Hepatocyte (in vitro differentiated cells): ENCODE data around the gene HS1BP3.

Source experiments
- EZH2 ChIP-seq: fragments of 200-600 bp; sonication (generic); IDR thresholded peaks from 2 replicates; pipeline ENCODE4 v1.6.1; 2016; ENCODE audit warnings: antibody characterized with exemption, mild to moderate bottlenecking, borderline replicate concordance
- EZH2phosphoT487 ChIP-seq: fragments of 200-600 bp; sonication (generic); IDR thresholded peaks from one replicate; pipeline ENCODE4 v1.6.1; 2018; ENCODE audit warnings: antibody characterized with exemption, mild to moderate bottlenecking, low read depth, moderate library complexity; ENCODE audit not compliant: unreplicated experiment, severe bottlenecking
- TF ChIP-seq, protein P1 (sequence below): fragments of 200-600 bp; sonication (generic); IDR thresholded peaks from 2 replicates; pipeline ENCODE4 v1.5.1; 2016; ENCODE audit warnings: antibody characterized with exemption, mild to moderate bottlenecking; ENCODE audit not compliant: poor library complexity

DNA sequence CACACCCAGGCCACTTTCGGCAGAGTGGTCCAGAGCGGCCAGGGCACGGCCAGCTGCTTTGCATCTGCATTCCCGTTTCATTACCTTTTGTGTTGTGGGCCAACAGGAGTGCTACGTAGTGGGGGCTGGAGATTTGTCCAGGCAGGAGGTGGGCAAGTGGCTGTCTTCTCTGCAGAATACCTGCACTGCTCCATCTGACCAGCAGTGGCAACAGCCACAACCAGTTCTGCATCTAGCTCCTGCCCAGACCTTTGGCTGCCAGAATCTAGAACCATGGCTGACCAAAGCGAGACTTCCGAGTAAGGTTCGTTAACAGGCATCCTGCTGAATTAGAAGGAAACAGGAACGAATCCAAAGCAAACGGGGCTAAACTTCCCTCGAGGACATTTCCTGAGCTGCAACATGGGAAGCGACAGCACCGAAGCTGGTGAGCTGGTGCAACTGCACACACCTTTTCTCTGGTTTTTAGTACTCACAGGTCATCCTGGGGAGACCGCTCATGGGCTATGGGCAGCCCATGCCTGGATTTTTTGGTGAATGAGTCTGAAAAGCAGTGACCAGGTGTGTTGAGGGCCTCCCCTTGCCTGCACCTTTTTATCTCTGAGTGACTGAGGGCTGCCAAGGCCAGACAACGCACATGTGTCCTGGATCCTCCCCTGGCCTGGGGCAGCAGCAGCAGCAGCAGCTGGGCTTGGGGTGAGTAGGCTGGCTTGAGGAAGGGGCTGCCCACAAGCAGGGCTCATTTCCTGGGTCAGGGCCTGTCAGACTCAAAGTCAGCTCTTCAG lies 26.6 kb upstream of the HS1BP3 start:
- TF ChIP-seq, protein P1, sequence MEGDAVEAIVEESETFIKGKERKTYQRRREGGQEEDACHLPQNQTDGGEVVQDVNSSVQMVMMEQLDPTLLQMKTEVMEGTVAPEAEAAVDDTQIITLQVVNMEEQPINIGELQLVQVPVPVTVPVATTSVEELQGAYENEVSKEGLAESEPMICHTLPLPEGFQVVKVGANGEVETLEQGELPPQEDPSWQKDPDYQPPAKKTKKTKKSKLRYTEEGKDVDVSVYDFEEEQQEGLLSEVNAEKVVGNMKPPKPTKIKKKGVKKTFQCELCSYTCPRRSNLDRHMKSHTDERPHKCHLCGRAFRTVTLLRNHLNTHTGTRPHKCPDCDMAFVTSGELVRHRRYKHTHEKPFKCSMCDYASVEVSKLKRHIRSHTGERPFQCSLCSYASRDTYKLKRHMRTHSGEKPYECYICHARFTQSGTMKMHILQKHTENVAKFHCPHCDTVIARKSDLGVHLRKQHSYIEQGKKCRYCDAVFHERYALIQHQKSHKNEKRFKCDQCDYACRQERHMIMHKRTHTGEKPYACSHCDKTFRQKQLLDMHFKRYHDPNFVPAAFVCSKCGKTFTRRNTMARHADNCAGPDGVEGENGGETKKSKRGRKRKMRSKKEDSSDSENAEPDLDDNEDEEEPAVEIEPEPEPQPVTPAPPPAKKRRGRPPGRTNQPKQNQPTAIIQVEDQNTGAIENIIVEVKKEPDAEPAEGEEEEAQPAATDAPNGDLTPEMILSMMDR: no peak
- no peak for TF ChIP-seq EZH2phosphoT487
- no peak for TF ChIP-seq EZH2
